Measurements from ENCODE around the gene DSCAM.

DSCAM gene

GRCh38 chr21:40153351-40153750 lies 693.6 kb downstream of the DSCAM start:
- no peak for TF ChIP-seq REST (IDR thresholded peaks at IDR 0.05; ENCODE audit: insufficient read depth in 1 of 2, low read depth in 2 of 2, low read length in 2 of 2)
- no peak for TF ChIP-seq FOXP2 (optimal IDR thresholded peaks at IDR 0.05; ENCODE audit: borderline replicate concordance, extremely low read depth, extremely low read length, insufficient read depth)
- no peak for TF ChIP-seq TAF1 (IDR thresholded peaks at IDR 0.05; ENCODE audit: borderline replicate concordance, insufficient read depth, low read length)
- no peak for TF ChIP-seq POLR2AphosphoS5 (IDR thresholded peaks at IDR 0.05; ENCODE audit: low read depth, low read length)
- TF ChIP-seq SIN3A (IDR thresholded peaks at IDR 0.05; ENCODE audit: borderline replicate concordance, insufficient read depth, low read length) = no peak

GRCh38 chr21:40152476-40152875 lies 694.5 kb downstream of the DSCAM start:
- TF ChIP-seq SIN3A (IDR thresholded peaks at IDR 0.05; ENCODE audit: borderline replicate concordance, insufficient read depth, low read length) (no peak), FOXP2 (optimal IDR thresholded peaks at IDR 0.05; ENCODE audit: borderline replicate concordance, extremely low read depth, extremely low read length, insufficient read depth) (no peak), POLR2AphosphoS5 (IDR thresholded peaks at IDR 0.05; ENCODE audit: low read depth, low read length) (no peak), REST (IDR thresholded peaks at IDR 0.05; ENCODE audit: insufficient read depth in 1 of 2, low read depth in 2 of 2, low read length in 2 of 2) (no peak)

GRCh38 chr21:40151611-40152010 lies 695.3 kb downstream of the DSCAM start:
- TF ChIP-seq REST (IDR thresholded peaks at IDR 0.05; ENCODE audit: insufficient read depth in 1 of 2, low read depth in 2 of 2, low read length in 2 of 2) = no peak
- TF ChIP-seq TAF1 (IDR thresholded peaks at IDR 0.05; ENCODE audit: borderline replicate concordance, insufficient read depth, low read length) = no peak
- TF ChIP-seq POLR2AphosphoS5 (IDR thresholded peaks at IDR 0.05; ENCODE audit: low read depth, low read length) = no peak
- TF ChIP-seq FOXP2 (optimal IDR thresholded peaks at IDR 0.05; ENCODE audit: borderline replicate concordance, extremely low read depth, extremely low read length, insufficient read depth) = no peak
- no peak for TF ChIP-seq SIN3A (IDR thresholded peaks at IDR 0.05; ENCODE audit: borderline replicate concordance, insufficient read depth, low read length)

- no peak for TF ChIP-seq SIN3A (IDR thresholded peaks at IDR 0.05; ENCODE audit: borderline replicate concordance, insufficient read depth, low read length)
- no peak for TF ChIP-seq TAF1 (IDR thresholded peaks at IDR 0.05; ENCODE audit: borderline replicate concordance, insufficient read depth, low read length)
- no peak for TF ChIP-seq POLR2AphosphoS5 (IDR thresholded peaks at IDR 0.05; ENCODE audit: low read depth, low read length)
- no peak for TF ChIP-seq REST (IDR thresholded peaks at IDR 0.05; ENCODE audit: insufficient read depth in 1 of 2, low read depth in 2 of 2, low read length in 2 of 2)
Measured at GRCh38 chr21:40146216-40146837, 700.6 kb downstream of the DSCAM start.

Data from PFSK-1 (cell line).